ENCODE measurements around the gene USP17L18.
"Not testable (repeated sequence)": the region's sequence is repeated elsewhere in the genome, so short reads cannot be mapped to it uniquely, and the experiment has no call there.

The USP17L18 gene

GRCh38 chr4:9243579-9243978 lies 4.9 kb upstream of the USP17L18 start, which contains the start of gene USP17L17:
TSS of gene USP17L17 (plus strand) at chr4:9243879. CDS start at chr4:9243879, 0 bp downstream.
- H3K36me3 ChIP-seq (replicated peaks; ENCODE audit: low read depth, low read length); H3K9me3 ChIP-seq (ENCODE audit: insufficient read depth, low read length); H3K4me1 ChIP-seq (ENCODE audit: low read length); H3K27me3 ChIP-seq (ENCODE audit: low read depth, low read length); H3K4me2 ChIP-seq (ENCODE audit: low read length); H3K79me2 ChIP-seq (ENCODE audit: low read length); H3K4me3 ChIP-seq (ENCODE audit: low read length); H3K9ac ChIP-seq (ENCODE audit: low read length); H3K27ac ChIP-seq (ENCODE audit: low read length); H4K20me1 ChIP-seq (ENCODE audit: insufficient read depth, low read length); H2AFZ ChIP-seq (ENCODE audit: low read depth, low read length): not testable (repeated sequence)

GRCh38 chr4:9253078-9253477 lies 4.6 kb downstream of the USP17L18 start, which contains the start of gene USP17L19:
TSS of gene USP17L19 (plus strand) at chr4:9253378. CDS start at chr4:9253378, 0 bp downstream.
- H3K4me1 ChIP-seq (ENCODE audit: low read length); H4K20me1 ChIP-seq (ENCODE audit: insufficient read depth, low read length); H3K79me2 ChIP-seq (ENCODE audit: low read length); H3K4me3 ChIP-seq (ENCODE audit: low read length); H3K9ac ChIP-seq (ENCODE audit: low read length); H3K27ac ChIP-seq (ENCODE audit: low read length); H3K4me2 ChIP-seq (ENCODE audit: low read length); H3K27me3 ChIP-seq (ENCODE audit: low read depth, low read length); H2AFZ ChIP-seq (ENCODE audit: low read depth, low read length); H3K36me3 ChIP-seq (replicated peaks; ENCODE audit: low read depth, low read length); H3K9me3 ChIP-seq (ENCODE audit: insufficient read depth, low read length): not testable (repeated sequence)

- not testable (repeated sequence) for H3K79me2 ChIP-seq (ENCODE audit: low read length); H3K27ac ChIP-seq (ENCODE audit: low read length); H3K4me3 ChIP-seq (ENCODE audit: low read length); H2AFZ ChIP-seq (ENCODE audit: low read depth, low read length); H3K9me3 ChIP-seq (ENCODE audit: insufficient read depth, low read length); H3K9ac ChIP-seq (ENCODE audit: low read length); H3K36me3 ChIP-seq (replicated peaks; ENCODE audit: low read depth, low read length); H3K4me2 ChIP-seq (ENCODE audit: low read length); H4K20me1 ChIP-seq (ENCODE audit: insufficient read depth, low read length); H3K27me3 ChIP-seq (ENCODE audit: low read depth, low read length); H3K4me1 ChIP-seq (ENCODE audit: low read length)
Measured at GRCh38 chr4:9257824-9258223, 9.4 kb downstream of the USP17L18 start, which contains the start of gene USP17L20. TSS of gene USP17L20 (plus strand) at chr4:9258124. CDS start at chr4:9258124, 0 bp downstream.

- H3K9ac ChIP-seq (ENCODE audit: low read length); H2AFZ ChIP-seq (ENCODE audit: low read depth, low read length); H3K4me3 ChIP-seq (ENCODE audit: low read length); H3K79me2 ChIP-seq (ENCODE audit: low read length); H3K27ac ChIP-seq (ENCODE audit: low read length); H3K9me3 ChIP-seq (ENCODE audit: insufficient read depth, low read length); H4K20me1 ChIP-seq (ENCODE audit: insufficient read depth, low read length); H3K4me2 ChIP-seq (ENCODE audit: low read length); H3K36me3 ChIP-seq (replicated peaks; ENCODE audit: low read depth, low read length); H3K4me1 ChIP-seq (ENCODE audit: low read length); H3K27me3 ChIP-seq (ENCODE audit: low read depth, low read length): not testable (repeated sequence)
Measured at GRCh38 chr4:9262572-9262971, 14.1 kb downstream of the USP17L18 start, which contains the start of gene USP17L21. TSS of gene USP17L21 (plus strand) at chr4:9262872. CDS start at chr4:9262872, 0 bp downstream.

DNA sequence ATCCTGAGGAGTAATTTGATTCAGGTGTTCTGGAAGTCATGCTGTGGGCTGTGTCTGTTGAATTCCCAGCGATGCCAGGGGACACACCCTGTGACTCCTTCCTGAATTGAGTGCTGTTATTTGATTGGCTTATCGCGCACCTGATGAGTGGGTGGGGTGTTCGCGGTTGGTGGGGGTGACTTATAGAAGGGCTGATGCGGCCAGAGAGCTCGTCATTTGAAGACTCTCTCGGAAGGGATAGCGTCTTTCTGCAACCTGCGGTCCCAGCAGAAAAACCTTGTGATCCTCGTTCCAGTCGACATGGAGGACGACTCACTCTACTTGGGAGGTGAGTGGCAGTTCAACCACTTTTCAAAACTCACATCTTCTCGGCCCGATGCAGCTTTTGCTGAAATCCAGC lies 18.9 kb downstream of the USP17L18 start, which contains the start of gene USP17L22:
Gene USP17L22, plus strand, starts transcription at position 301 of the 400 bp plus-strand sequence. Its CDS starts 0 bp downstream, at position 301.
- not testable (repeated sequence) for H3K9ac ChIP-seq (ENCODE audit: low read length); H3K9me3 ChIP-seq (ENCODE audit: insufficient read depth, low read length); H3K4me1 ChIP-seq (ENCODE audit: low read length); H3K4me3 ChIP-seq (ENCODE audit: low read length); H3K4me2 ChIP-seq (ENCODE audit: low read length); H2AFZ ChIP-seq (ENCODE audit: low read depth, low read length); H3K79me2 ChIP-seq (ENCODE audit: low read length); H4K20me1 ChIP-seq (ENCODE audit: insufficient read depth, low read length); H3K27ac ChIP-seq (ENCODE audit: low read length); H3K27me3 ChIP-seq (ENCODE audit: low read depth, low read length); H3K36me3 ChIP-seq (replicated peaks; ENCODE audit: low read depth, low read length)

DNA sequence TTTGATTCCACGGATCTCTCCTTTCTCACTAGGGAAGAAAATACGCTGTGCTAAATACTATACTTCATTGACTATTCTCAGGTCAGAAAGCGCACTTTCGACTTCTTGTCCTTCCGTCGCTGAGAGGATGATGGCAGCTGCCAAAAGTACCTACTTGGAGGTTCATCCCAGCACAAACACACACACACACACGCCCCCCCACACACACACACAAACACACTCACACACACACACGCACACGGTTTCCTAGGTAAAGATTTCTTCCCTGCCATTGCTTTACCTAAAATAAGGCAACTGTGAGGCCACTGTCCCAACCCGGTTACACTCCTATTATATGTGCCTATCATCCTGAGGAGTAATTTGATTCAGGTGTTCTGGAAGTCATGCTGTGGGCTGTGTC lies 23.3 kb downstream of the USP17L18 start:
- H3K9ac ChIP-seq (ENCODE audit: low read length); H2AFZ ChIP-seq (ENCODE audit: low read depth, low read length); H4K20me1 ChIP-seq (ENCODE audit: insufficient read depth, low read length); H3K4me2 ChIP-seq (ENCODE audit: low read length); H3K27me3 ChIP-seq (ENCODE audit: low read depth, low read length); H3K36me3 ChIP-seq (replicated peaks; ENCODE audit: low read depth, low read length); H3K4me3 ChIP-seq (ENCODE audit: low read length); H3K27ac ChIP-seq (ENCODE audit: low read length); H3K4me1 ChIP-seq (ENCODE audit: low read length); H3K9me3 ChIP-seq (ENCODE audit: insufficient read depth, low read length); H3K79me2 ChIP-seq (ENCODE audit: low read length): not testable (repeated sequence)
